Measurements from ENCODE around the gene CDH5.

- TF ChIP-seq CTCF (IDR thresholded peaks at IDR 0.05), result no peak
- no peak for TF ChIP-seq EP300 (IDR thresholded peaks at IDR 0.05)
- TF ChIP-seq POLR2A (IDR thresholded peaks at IDR 0.05), result no peak
Observed at GRCh38 chr16:66386629-66387622, 20.4 kb downstream of the CDH5 start.
